Amniotic epithelial cell (primary cell): ENCODE measurements around the gene PCDH9.

ENCODE experiments used
- DNase-seq: peaks from one replicate; pipeline ENCODE4 v3.0.0-alpha.2; 2010; ENCODE audit warnings: low read depth

PCDH9 gene

GRCh38 chr13:66397133-66397532, 833.0 kb downstream of the PCDH9 start:
- DNase-seq: no peak

GRCh38 chr13:66391322-66391721, 838.8 kb downstream of the PCDH9 start:
- DNase-seq: no peak

GRCh38 chr13:66378894-66379293, 851.2 kb downstream of the PCDH9 start:
- no peak for DNase-seq

- no peak for DNase-seq
Measured at GRCh38 chr13:66377569-66377968, 852.6 kb downstream of the PCDH9 start.

- DNase-seq: no peak
Measured at GRCh38 chr13:66375756-66376155, 854.4 kb downstream of the PCDH9 start.

GRCh38 chr13:66369666-66370065, 860.5 kb downstream of the PCDH9 start:
- DNase-seq: no peak

GRCh38 chr13:66367356-66367755, 862.8 kb downstream of the PCDH9 start:
- DNase-seq: no peak

GRCh38 chr13:66365101-66365500, 865.0 kb downstream of the PCDH9 start:
- DNase-seq: no peak

GRCh38 chr13:66364346-66364745, 865.8 kb downstream of the PCDH9 start:
- no peak for DNase-seq

GRCh38 chr13:66362485-66362884, 867.7 kb downstream of the PCDH9 start:
- DNase-seq: no peak

GRCh38 chr13:66359910-66360552, 870.1 kb downstream of the PCDH9 start:
- no peak for DNase-seq

GRCh38 chr13:66359393-66359792, 870.7 kb downstream of the PCDH9 start:
- DNase-seq: no peak

GRCh38 chr13:66358564-66358963, 871.6 kb downstream of the PCDH9 start:
- no peak for DNase-seq

GRCh38 chr13:66357463-66357862, 872.7 kb downstream of the PCDH9 start:
- DNase-seq: no peak

GRCh38 chr13:66354879-66355751, 875.0 kb downstream of the PCDH9 start:
- no peak for DNase-seq

- peak; percentile 28 for DNase-seq
Measured at GRCh38 chr13:66353664-66354063, 876.5 kb downstream of the PCDH9 start.

GRCh38 chr13:66349966-66350365, 880.2 kb downstream of the PCDH9 start:
- no peak for DNase-seq

GRCh38 chr13:66348745-66349690, 881.1 kb downstream of the PCDH9 start:
- peak; percentile 77 for DNase-seq

- peak; percentile 37 for DNase-seq
Measured at GRCh38 chr13:66347486-66348117, 882.5 kb downstream of the PCDH9 start.

GRCh38 chr13:66345971-66346370, 884.2 kb downstream of the PCDH9 start:
- DNase-seq: no peak

GRCh38 chr13:66345518-66345810, 884.7 kb downstream of the PCDH9 start:
- DNase-seq: no peak
